Upper lobe of right lung (tissue), 1 donor: ENCODE measurements around the gene CIC. TPM values are rescaled to one million over a fixed set of nuclear protein-coding genes. Genes with fewer than 3 reads are reported as not detected.

Experiments
- ATAC-seq: fragments of 200-7000 bp; cut with Tn5 transposase; one replicate; pipeline ENCODE4 v1.9.1; 2020; ENCODE audit warnings: mild to moderate bottlenecking, moderate library complexity
- DNase-seq: peaks from one replicate; pipeline ENCODE4 v3.0.0-alpha.2; 2020
- H3K27ac ChIP-seq: fragments of 200-600 bp; one replicate; pipeline ENCODE4 v1.8.0; 2022
- H3K27me3 ChIP-seq: fragments of 200-600 bp; one replicate; pipeline ENCODE4 v1.8.0; 2022; ENCODE audit warnings: mild to moderate bottlenecking
- H3K36me3 ChIP-seq: fragments of 200-600 bp; one replicate; pipeline ENCODE4 v1.8.0; 2022
- H3K4me1 ChIP-seq: fragments of 200-600 bp; one replicate; pipeline ENCODE4 v1.8.0; 2022
- H3K4me3 ChIP-seq: fragments of 200-600 bp; one replicate; pipeline ENCODE4 v1.8.0; 2022; ENCODE audit warnings: mild to moderate bottlenecking
- H3K9me3 ChIP-seq: fragments of 200-600 bp; one replicate; pipeline ENCODE4 v1.8.0; 2022
- intact Hi-C: fragments of 100-400 bp; cut with DNase I; formaldehyde crosslinking; loops from one replicate; pipeline ENCODE4 v1.11.0; 2022
- total RNA-seq: library from RNA; stranded (reverse); fragmentation: NEBNext Ultra II Directional; extraction: Animal tissue kit (Norgen Biotek cat#: 25700); gene quantifications from one replicate; pipeline ENCODE4 v1.2.1, GENCODE V29; 2021
- TF ChIP-seq, protein P1 (sequence below): fragments of 200-600 bp; IDR thresholded peaks from one replicate; pipeline ENCODE4 v1.8.0; 2022; ENCODE audit warnings: antibody characterized with exemption
- donor health status: DM: no; HTN: yes; CAD: no; lungs with severe emphysema.

Gene CIC
- total RNA-seq, 1 donor from 2014 or later = 76.7 TPM

DNA sequence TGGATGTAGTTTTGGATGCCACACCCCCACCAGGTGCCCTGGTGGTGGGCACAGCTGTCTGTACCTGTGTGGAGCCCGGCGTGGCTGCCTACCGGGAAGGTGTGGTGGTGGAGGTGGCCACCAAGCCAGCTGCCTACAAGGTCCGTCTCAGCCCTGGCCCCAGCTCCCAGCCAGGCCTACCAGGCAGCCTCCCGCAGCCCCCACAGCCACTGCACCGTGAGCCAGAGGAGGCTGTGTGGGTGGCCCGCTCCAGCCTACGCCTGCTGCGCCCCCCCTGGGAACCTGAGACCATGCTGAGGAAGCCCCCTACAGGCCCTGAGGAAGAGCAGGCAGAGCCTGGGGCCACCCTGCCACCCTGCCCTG, 3.5 kb downstream of the CIC start:
- no peak overlapping the region for H3K4me3 ChIP-seq
- intact Hi-C loops = no loop called here
- ATAC-seq = no peak
- TF ChIP-seq, protein P1, sequence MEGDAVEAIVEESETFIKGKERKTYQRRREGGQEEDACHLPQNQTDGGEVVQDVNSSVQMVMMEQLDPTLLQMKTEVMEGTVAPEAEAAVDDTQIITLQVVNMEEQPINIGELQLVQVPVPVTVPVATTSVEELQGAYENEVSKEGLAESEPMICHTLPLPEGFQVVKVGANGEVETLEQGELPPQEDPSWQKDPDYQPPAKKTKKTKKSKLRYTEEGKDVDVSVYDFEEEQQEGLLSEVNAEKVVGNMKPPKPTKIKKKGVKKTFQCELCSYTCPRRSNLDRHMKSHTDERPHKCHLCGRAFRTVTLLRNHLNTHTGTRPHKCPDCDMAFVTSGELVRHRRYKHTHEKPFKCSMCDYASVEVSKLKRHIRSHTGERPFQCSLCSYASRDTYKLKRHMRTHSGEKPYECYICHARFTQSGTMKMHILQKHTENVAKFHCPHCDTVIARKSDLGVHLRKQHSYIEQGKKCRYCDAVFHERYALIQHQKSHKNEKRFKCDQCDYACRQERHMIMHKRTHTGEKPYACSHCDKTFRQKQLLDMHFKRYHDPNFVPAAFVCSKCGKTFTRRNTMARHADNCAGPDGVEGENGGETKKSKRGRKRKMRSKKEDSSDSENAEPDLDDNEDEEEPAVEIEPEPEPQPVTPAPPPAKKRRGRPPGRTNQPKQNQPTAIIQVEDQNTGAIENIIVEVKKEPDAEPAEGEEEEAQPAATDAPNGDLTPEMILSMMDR = no peak
- peaks cover 34% of the 10 kb centered on the region for H3K36me3 ChIP-seq
- no peaks in the 10 kb centered on the region for H3K9me3 ChIP-seq
- peaks cover 48% of the 10 kb centered on the region for H3K4me1 ChIP-seq
- DNase-seq = no peak
- no peaks in the 10 kb centered on the region for H3K27me3 ChIP-seq
- H3K27ac ChIP-seq = no peak overlapping the region

DNA sequence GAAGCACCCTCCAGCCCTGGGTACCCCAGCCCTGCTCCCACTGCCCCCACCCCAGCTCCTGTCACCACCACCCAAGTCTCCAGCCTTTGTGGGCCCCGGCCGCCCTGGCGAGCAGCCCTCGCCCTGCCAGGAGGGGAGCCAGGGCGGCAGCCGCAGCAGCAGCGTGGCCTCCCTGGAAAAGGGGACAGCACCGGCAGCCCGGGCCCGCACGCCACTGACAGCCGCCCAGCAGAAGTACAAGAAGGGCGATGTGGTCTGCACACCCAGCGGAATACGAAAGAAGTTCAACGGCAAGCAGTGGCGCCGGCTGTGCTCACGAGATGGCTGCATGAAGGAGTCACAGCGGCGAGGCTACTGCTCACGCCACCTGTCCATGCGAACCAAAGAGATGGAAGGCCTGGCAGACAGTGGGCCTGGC, 3.9 kb downstream of the CIC start:
- TF ChIP-seq, protein P1 = no peak
- H3K27me3 ChIP-seq = no peaks in the 10 kb centered on the region
- peaks cover 34% of the 10 kb centered on the region for H3K36me3 ChIP-seq
- DNase-seq = no peak
- intact Hi-C loops = no loop called here
- H3K4me3 ChIP-seq = no peak overlapping the region
- H3K27ac ChIP-seq = no peak overlapping the region
- H3K4me1 ChIP-seq = peaks cover 48% of the 10 kb centered on the region
- ATAC-seq = no peak
- no peaks in the 10 kb centered on the region for H3K9me3 ChIP-seq

DNA sequence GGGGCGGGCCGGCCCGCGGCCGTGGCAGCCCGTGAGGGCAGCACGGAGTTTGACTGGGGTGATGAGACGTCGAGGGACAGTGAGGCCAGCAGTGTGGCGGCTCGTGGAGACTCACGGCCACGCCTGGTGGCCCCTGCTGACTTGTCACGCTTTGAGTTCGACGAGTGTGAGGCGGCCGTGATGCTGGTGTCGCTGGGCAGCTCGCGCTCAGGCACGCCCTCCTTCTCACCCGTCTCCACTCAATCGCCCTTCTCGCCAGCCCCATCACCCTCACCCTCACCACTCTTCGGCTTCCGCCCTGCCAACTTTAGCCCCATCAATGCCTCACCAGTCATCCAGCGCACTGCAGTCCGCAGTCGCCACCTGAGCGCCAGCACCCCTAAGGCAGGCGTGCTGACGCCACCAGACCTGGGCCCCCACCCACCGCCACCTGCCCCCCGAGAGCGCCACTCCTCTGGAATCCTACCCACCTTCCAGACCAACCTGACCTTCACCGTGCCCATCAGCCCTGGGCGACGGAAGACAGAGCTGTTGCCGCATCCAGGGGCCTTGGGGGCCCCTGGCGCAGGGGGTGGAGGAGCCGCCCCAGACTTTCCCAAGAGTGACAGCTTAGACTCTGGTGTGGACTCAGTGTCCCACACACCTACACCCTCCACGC, 4.5 kb downstream of the CIC start:
- Histone ChIP-seq H3K4me1 (peaks cover 53% of the 10 kb centered on the region), H3K9me3 (no peaks in the 10 kb centered on the region), H3K4me3 (no peak overlapping the region), H3K36me3 (peaks cover 34% of the 10 kb centered on the region), H3K27ac (no peak overlapping the region), H3K27me3 (no peaks in the 10 kb centered on the region)
- TF ChIP-seq, protein P1 = no peak
- no peak for ATAC-seq
- intact Hi-C loops = no loop called here
- peak; percentile 67 for DNase-seq

DNA sequence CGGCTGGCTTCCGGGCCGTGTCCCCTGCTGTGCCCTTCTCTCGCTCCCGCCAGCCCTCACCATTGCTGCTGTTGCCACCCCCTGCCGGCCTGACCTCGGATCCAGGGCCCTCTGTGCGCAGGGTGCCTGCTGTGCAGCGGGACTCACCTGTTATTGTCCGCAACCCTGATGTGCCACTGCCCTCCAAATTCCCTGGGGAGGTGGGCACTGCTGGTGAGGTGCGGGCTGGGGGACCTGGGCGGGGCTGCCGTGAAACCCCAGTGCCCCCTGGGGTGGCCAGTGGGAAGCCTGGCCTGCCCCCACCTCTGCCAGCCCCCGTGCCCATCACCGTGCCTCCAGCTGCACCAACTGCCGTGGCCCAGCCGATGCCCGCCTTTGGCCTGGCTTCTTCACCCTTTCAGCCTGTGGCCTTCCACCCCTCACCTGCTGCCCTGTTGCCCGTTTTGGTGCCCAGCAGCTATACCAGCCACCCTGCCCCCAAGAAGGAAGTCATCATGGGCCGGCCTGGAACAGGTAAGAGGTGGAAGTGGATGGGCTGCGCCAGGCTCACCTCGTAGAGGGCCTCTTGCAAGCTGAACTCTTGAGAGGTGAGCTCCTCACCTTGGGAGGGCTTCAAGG, 5.1 kb downstream of the CIC start:
- no peak for DNase-seq

DNA sequence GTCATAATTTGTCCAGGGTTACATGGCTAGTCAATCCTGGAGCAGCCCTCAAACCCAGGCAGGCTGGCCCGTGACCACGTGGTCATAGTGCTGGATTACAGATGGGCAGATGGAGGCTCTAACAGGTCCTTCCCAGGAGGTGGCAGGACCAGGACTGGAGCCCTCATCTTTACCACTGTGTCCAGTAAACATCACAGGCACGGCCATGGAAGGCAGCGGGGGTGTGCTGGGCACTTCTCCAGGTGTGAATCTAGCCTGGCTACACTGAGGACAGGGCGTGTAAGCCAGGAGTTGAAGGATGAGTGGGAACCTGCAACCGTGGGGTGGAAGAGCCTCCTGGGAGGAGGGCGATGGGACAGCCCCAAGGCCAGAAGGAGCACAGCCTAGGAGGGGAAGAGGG, 6.1 kb downstream of the CIC start:
- no peaks in the 10 kb centered on the region for H3K27me3 ChIP-seq
- TF ChIP-seq, protein P1 = no peak
- H3K4me3 ChIP-seq = no peak overlapping the region
- peaks cover 34% of the 10 kb centered on the region for H3K36me3 ChIP-seq
- ATAC-seq = no peak
- no peak overlapping the region for H3K27ac ChIP-seq
- peaks cover 60% of the 10 kb centered on the region for H3K4me1 ChIP-seq
- H3K9me3 ChIP-seq = no peaks in the 10 kb centered on the region
- no peak for DNase-seq
- intact Hi-C loops = no loop called here

More for the DNA sequence above, 5.1 kb downstream of the CIC start:
- Histone ChIP-seq H3K27me3 (no peaks in the 10 kb centered on the region), H3K9me3 (no peaks in the 10 kb centered on the region), H3K27ac (no peak overlapping the region), H3K4me1 (peaks cover 60% of the 10 kb centered on the region), H3K36me3 (peaks cover 34% of the 10 kb centered on the region), H3K4me3 (no peak overlapping the region)
- intact Hi-C loops = no loop called here
- TF ChIP-seq, protein P1 = no peak
- ATAC-seq = no peak
